A549 (cell line): ENCODE data around the gene CDC6.

Experiments used
- POLR2A ChIP-seq: IDR thresholded peaks from 2 replicates; pipeline ENCODE4 v1.6.1; 2012; ENCODE audit warnings: mild to moderate bottlenecking, low read length
- RAD21 ChIP-seq, 2 experiments: fragments of >200 bp in 1 of 2; sonication (Bioruptor Twin) in 1 of 2; formaldehyde crosslinking in 1 of 2; IDR thresholded peaks in 1 of 2; conservative IDR thresholded peaks in 1 of 2; 2 replicates in 1 of 2; 3 replicates in 1 of 2; pipeline ENCODE4 v1.6.1; 2012 to 2018; ENCODE audit warnings: inconsistent platforms in 1 of 2
- TF ChIP-seq, protein P1 (sequence below): fragments of >200 bp; sonication (Bioruptor Twin); formaldehyde crosslinking; IDR thresholded peaks from 3 replicates; pipeline ENCODE4 v1.5.1; 2016

- TF ChIP-seq RAD21 (conservative IDR thresholded peaks at IDR 0.05 in 1 of 2, IDR thresholded peaks at IDR 0.05 in 1 of 2) (no peak), POLR2A (no peak)
- TF ChIP-seq, protein P1, sequence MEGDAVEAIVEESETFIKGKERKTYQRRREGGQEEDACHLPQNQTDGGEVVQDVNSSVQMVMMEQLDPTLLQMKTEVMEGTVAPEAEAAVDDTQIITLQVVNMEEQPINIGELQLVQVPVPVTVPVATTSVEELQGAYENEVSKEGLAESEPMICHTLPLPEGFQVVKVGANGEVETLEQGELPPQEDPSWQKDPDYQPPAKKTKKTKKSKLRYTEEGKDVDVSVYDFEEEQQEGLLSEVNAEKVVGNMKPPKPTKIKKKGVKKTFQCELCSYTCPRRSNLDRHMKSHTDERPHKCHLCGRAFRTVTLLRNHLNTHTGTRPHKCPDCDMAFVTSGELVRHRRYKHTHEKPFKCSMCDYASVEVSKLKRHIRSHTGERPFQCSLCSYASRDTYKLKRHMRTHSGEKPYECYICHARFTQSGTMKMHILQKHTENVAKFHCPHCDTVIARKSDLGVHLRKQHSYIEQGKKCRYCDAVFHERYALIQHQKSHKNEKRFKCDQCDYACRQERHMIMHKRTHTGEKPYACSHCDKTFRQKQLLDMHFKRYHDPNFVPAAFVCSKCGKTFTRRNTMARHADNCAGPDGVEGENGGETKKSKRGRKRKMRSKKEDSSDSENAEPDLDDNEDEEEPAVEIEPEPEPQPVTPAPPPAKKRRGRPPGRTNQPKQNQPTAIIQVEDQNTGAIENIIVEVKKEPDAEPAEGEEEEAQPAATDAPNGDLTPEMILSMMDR, result no peak
These were observed 59.8 kb downstream of the CDC6 start for GRCh38 chr17:40347319-40348135.
